Tibial nerve (tissue), 4 donors: ENCODE data around the gene TCFL5. TPM values are rescaled to one million over a fixed set of nuclear protein-coding genes. Genes with fewer than 3 reads are reported as not detected.

Source experiments
- DNase-seq, 2 donors: peaks; one replicate each; pipeline ENCODE4 v3.0.0-alpha.2; 2019; ENCODE audit warnings: low spot score in 2 of 2
- H3K27ac ChIP-seq, 4 donors: fragments of 200-600 bp; sonication (generic) in 3 of 4; one replicate each; pipeline ENCODE4 v1.5.1; 2017 to 2019; ENCODE audit warnings: mild to moderate bottlenecking in 1 of 4
- H3K27me3 ChIP-seq, 2 donors: fragments of 200-600 bp; sonication (generic) in 1 of 2; one replicate each; pipeline versions ENCODE4 v1.5.1 to v1.6.0; 2017 to 2019
- H3K36me3 ChIP-seq, 3 donors: fragments of 200-600 bp; sonication (generic); one replicate each; pipeline ENCODE4 v1.5.1; 2018 to 2019
- H3K4me1 ChIP-seq, 4 donors: fragments of 200-600 bp; sonication (generic) in 3 of 4; one replicate each; pipeline ENCODE4 v1.5.1; 2017 to 2019
- H3K4me3 ChIP-seq, 4 donors: fragments of 200-600 bp; sonication (generic) in 3 of 4; one replicate each; pipeline ENCODE4 v1.5.1; 2017 to 2019; ENCODE audit warnings: mild to moderate bottlenecking in 1 of 4, moderate library complexity in 1 of 4
- H3K9me3 ChIP-seq, 4 donors: fragments of 200-600 bp; sonication (generic) in 3 of 4; one replicate each; pipeline ENCODE4 v1.5.1; 2017 to 2019
- EP300 ChIP-seq, 2 donors: sonication (generic); formaldehyde crosslinking; IDR thresholded peaks; one replicate each; pipeline ENCODE4 v1.6.1; 2017; ENCODE audit warnings: antibody characterized with exemption in 2 of 2, mild to moderate bottlenecking in 1 of 2
- POLR2A ChIP-seq, 2 donors: fragments of 450-650 bp; IDR thresholded peaks; one replicate each; pipeline ENCODE4 v1.6.1; 2017; ENCODE audit warnings: antibody characterized with exemption in 2 of 2, mild to moderate bottlenecking in 2 of 2, moderate library complexity in 2 of 2
- WGBS, 2 donors: methylation state at CpG; one replicate each; pipeline ENCODE4 v1.1.5; 2018; 5-methylcytosine and 5-hydroxymethylcytosine counted together
- total RNA-seq, 4 donors: library from RNA; depleted of rRNA; stranded (reverse); fragments of >200 nt; gene quantifications; one replicate each; pipeline ENCODE4 v1.1.0, GENCODE V29; 2016
- TF ChIP-seq, protein P1 (sequence below), 5 experiments: fragments of 200-600 bp in 3 of 5; fragments of 450-650 bp in 2 of 5; sonication (generic) in 3 of 5; IDR thresholded peaks; one replicate each; pipeline ENCODE4 v1.5.1; 2016 to 2019; ENCODE audit warnings: antibody characterized with exemption in 5 of 5, mild to moderate bottlenecking in 3 of 5, moderate library complexity in 2 of 5

The TCFL5 gene
- total RNA-seq, 4 donors from 2014 or later, result 9.8 to 25.1 (median 16.2) TPM

DNA sequence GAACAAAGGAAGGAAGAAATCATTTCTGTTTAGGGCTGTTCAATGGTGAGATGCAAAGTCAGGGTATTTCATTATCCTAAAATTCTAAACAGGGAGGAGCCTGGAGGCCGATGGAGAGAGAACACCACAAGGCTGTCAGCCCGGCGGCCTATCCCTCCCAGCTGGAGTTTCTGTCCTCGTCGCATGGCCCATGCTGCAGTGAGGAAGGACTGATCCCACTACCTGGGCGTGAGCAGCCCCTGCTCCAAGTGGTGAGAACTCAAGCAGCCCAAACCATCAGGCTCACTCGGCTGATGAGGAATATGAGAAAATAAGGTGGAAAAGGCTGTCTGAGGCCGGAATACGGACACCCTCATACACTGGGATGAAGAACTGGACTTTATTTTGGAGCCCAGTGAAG lies 33.9 kb upstream of the TCFL5 start:
- H3K36me3 ChIP-seq, result peaks cover 0 to 63% (median 28%) of the 10 kb centered on the region in 3 donors

DNA sequence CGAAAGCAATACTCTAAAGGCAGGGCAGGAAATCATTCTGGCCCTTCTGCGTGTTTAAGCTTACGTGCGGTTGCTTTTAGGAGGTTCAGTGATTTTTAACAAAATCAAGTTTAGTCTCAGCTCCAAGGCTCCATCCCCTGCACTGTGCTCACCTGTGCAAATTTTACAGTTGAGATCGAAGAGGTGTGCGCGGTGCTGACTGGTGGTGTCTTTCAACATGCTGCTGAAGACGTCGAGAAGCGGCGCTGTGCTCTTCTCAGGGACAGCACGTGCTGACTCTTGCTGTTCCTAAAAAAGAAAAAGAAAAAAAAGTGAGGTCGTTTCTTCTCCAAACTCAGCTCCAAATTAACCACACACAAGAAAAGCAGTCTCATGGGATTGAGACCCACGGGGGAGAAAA lies 32.6 kb upstream of the TCFL5 start:
- no peak for DNase-seq
- no peaks in the 10 kb centered on the region for H3K9me3 ChIP-seq
- peaks cover 0 to 6% (median 2%) of the 10 kb centered on the region in 4 donors for H3K4me1 ChIP-seq
- no peaks in the 10 kb centered on the region for H3K27me3 ChIP-seq
- H3K4me3 ChIP-seq, result no peak overlapping the region
- TF ChIP-seq EP300 (IDR thresholded peaks at IDR 0.05), result no peak
- TF ChIP-seq, protein P1, sequence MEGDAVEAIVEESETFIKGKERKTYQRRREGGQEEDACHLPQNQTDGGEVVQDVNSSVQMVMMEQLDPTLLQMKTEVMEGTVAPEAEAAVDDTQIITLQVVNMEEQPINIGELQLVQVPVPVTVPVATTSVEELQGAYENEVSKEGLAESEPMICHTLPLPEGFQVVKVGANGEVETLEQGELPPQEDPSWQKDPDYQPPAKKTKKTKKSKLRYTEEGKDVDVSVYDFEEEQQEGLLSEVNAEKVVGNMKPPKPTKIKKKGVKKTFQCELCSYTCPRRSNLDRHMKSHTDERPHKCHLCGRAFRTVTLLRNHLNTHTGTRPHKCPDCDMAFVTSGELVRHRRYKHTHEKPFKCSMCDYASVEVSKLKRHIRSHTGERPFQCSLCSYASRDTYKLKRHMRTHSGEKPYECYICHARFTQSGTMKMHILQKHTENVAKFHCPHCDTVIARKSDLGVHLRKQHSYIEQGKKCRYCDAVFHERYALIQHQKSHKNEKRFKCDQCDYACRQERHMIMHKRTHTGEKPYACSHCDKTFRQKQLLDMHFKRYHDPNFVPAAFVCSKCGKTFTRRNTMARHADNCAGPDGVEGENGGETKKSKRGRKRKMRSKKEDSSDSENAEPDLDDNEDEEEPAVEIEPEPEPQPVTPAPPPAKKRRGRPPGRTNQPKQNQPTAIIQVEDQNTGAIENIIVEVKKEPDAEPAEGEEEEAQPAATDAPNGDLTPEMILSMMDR (IDR thresholded peaks at IDR 0.05), result no peak
- no peak overlapping the region for H3K27ac ChIP-seq
- WGBS, 2 donors, result 87 to 92% methylated on average over 14 of the region's 14 CpGs
- peaks cover 4 to 76% (median 37%) of the 10 kb centered on the region in 3 donors for H3K36me3 ChIP-seq

More for the DNA sequence above, 33.9 kb upstream of the TCFL5 start:
- Histone ChIP-seq H3K27me3 (no peaks in the 10 kb centered on the region), H3K9me3 (no peaks in the 10 kb centered on the region), H3K4me3 (no peak overlapping the region), H3K4me1 (peaks cover 0 to 19% (median 13%) of the 10 kb centered on the region in 4 donors), H3K27ac (no peak overlapping the region)
- no peak for DNase-seq
- TF ChIP-seq, protein P1 (IDR thresholded peaks at IDR 0.05), result no peak
- TF ChIP-seq POLR2A (IDR thresholded peaks at IDR 0.05) (no peak), EP300 (IDR thresholded peaks at IDR 0.05) (no peak)
- WGBS, 2 donors, result 83 to 91% methylated on average over 9 of the region's 9 CpGs

DNA sequence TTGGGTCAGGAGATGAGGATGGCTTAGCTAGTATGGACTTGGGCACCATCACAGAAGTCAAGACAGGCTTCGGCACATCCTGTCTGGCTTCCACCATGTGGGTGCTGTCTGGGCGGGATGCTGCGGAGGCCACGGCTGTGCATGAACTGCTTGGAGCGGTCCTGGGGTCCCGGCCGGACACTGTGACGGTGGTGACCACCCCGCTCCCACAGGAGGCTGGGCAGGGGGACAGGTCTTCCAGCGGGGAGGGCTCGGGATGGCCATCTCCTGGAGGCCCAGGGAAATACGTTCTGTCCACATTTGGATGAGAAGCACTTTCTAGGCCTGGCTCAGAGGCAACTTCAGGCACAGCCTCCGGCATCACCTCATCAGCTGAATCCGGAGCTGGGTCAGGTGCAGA lies 32.1 kb upstream of the TCFL5 start:
- no peak overlapping the region for H3K27ac ChIP-seq
- DNase-seq, result no peak
- no peak overlapping the region for H3K4me3 ChIP-seq
- WGBS, 2 donors, result 90 to 93% methylated on average over 11 to 14 of the region's 14 CpGs
- peaks cover 0 to under 1% (median 0%) of the 10 kb centered on the region in 4 donors for H3K4me1 ChIP-seq
- no peak for TF ChIP-seq POLR2A (IDR thresholded peaks at IDR 0.05)
- TF ChIP-seq, protein P1 (IDR thresholded peaks at IDR 0.05), result no peak
- no peak for TF ChIP-seq EP300 (IDR thresholded peaks at IDR 0.05)
- no peaks in the 10 kb centered on the region for H3K9me3 ChIP-seq
- H3K27me3 ChIP-seq, result no peaks in the 10 kb centered on the region
- peaks cover 4 to 82% (median 41%) of the 10 kb centered on the region in 3 donors for H3K36me3 ChIP-seq

DNA sequence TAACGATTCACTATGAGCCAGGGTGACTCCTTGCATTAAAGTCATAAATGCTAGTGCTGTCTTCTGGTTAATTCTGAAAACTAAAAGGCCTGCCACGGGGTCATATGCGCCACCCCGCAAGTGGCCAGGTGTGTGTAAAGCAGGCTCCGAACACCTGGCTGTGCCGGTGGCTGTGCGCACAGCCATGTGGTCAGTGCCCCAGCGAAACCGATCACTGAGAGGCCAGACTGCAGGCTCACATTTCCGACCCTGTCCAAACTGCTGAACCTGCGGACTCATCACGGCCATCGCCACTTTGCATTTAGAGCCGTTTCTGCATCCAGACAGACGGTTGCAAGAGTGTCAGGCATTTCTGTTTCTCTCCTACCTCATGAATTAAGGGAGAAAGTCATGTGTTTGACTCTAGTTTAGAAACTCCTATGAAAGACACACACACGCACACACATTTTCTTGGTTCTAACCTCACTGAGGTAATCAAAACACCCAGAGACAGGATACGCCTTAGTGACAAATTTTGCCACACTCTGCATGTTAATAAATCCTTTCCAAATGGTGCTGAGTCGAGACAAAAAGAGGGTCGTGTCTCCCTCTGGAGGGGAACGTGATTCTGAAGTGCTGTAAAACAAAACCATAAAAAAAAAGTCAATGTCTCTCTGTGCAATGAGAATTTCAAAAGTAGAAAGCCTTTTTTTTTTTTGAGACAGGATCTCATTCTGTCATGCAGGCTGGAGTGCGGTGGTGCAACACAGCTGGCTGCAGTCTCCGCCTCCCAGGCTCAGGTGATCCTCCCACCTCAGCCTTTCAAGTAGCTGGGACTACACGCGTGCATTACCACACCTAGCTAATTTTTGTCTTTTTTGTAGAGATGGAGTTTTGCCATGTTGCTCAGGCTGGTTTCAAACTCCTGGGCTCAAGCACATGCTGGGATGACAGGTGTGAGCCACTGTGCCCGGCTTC lies 31.0 kb upstream of the TCFL5 start:
- H3K27me3 ChIP-seq, result no peaks in the 10 kb centered on the region
- no peak overlapping the region for H3K27ac ChIP-seq
- no peaks in the 10 kb centered on the region for H3K9me3 ChIP-seq
- peaks cover 0 to under 1% (median 0%) of the 10 kb centered on the region in 4 donors for H3K4me1 ChIP-seq
- no peak overlapping the region for H3K4me3 ChIP-seq
- 89% methylated on average over 25 of the region's 25 CpGs for WGBS, 2 donors
- TF ChIP-seq EP300 (IDR thresholded peaks at IDR 0.05), result no peak
- TF ChIP-seq POLR2A (IDR thresholded peaks at IDR 0.05), result no peak
- TF ChIP-seq, protein P1 (IDR thresholded peaks at IDR 0.05), result no peak
- no peak for DNase-seq
- H3K36me3 ChIP-seq, result peaks cover 4 to 93% (median 46%) of the 10 kb centered on the region in 3 donors

DNA sequence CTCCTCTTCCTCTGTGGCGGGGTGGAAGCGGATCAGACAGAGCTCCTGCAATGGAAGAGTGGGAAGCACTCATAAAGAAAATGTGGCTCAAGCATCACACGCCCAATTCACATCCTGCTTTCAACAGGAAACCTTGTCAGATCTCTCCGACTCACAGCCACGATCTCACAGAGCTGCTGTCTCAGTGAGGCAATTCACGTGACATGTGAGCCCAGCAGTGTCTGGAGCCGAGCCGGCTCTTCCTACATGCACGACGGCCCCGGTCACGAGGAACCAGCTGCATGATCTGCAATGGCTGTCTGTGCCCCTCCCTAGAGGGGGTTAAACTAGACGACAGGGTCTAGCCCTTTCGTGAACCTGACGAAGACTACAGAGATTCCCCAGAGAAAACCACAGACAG lies 29.5 kb upstream of the TCFL5 start:
- no peak for DNase-seq
- H3K4me3 ChIP-seq, result no peak overlapping the region
- H3K27ac ChIP-seq, result no peak overlapping the region
- no peaks in the 10 kb centered on the region for H3K9me3 ChIP-seq
- WGBS, 2 donors, result 80 to 88% methylated on average over 15 of the region's 15 CpGs
- no peaks in the 10 kb centered on the region for H3K27me3 ChIP-seq
- no peak for TF ChIP-seq POLR2A (IDR thresholded peaks at IDR 0.05)
- TF ChIP-seq EP300 (IDR thresholded peaks at IDR 0.05), result no peak
- TF ChIP-seq, protein P1 (IDR thresholded peaks at IDR 0.05), result no peak
- H3K4me1 ChIP-seq, result peaks cover 0 to 7% (median 0%) of the 10 kb centered on the region in 4 donors
- peaks cover 4 to 100% (median 46%) of the 10 kb centered on the region in 3 donors for H3K36me3 ChIP-seq
